Suprapubic skin (tissue), 4 donors: ENCODE results near the gene USP32.

Experiments used
- CTCF ChIP-seq, 2 donors: fragments of 200-600 bp in 1 of 2; fragments of 450-650 bp in 1 of 2; sonication (generic) in 1 of 2; IDR thresholded peaks; one replicate each; pipeline ENCODE4 v1.5.1; 2016 to 2019; ENCODE audit warnings: antibody characterized with exemption in 2 of 2, mild to moderate bottlenecking in 1 of 2, moderate library complexity in 1 of 2
- EP300 ChIP-seq: sonication (generic); formaldehyde crosslinking; IDR thresholded peaks from one replicate; pipeline ENCODE4 v1.6.1; 2017; ENCODE audit warnings: antibody characterized with exemption
- POLR2A ChIP-seq, 2 donors: fragments of 450-650 bp; IDR thresholded peaks; one replicate each; pipeline ENCODE4 v1.6.1; 2017; ENCODE audit warnings: antibody characterized with exemption in 2 of 2, mild to moderate bottlenecking in 2 of 2, moderate library complexity in 2 of 2
- POLR2AphosphoS5 ChIP-seq, 3 donors: sonication (generic); formaldehyde crosslinking; IDR thresholded peaks; one replicate each; pipeline ENCODE4 v1.6.1; 2017; ENCODE audit warnings: antibody characterized with exemption in 3 of 3

DNA sequence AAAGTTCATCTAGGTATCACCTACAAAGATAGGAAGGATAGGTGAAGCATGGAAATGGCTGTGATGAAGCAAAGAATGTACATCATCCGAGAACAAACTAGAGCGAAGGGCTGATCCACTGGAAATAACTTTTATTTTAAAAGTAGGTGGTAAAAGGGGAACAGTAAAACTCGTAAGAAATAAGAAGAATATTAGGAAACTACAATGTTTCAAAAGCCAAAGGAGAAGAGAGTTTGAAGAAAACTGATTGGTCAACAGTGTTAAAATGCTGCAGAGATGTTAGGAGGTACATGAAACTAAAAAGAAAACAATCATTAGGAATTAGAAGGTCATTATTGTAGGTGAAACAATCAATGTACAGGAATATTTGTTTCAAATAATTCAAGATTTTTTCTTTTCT, 108.1 kb downstream of the USP32 start:
- TF ChIP-seq POLR2AphosphoS5 (IDR thresholded peaks at IDR 0.05): no peak
- no peak for TF ChIP-seq CTCF (IDR thresholded peaks at IDR 0.05)
- no peak for TF ChIP-seq EP300
- TF ChIP-seq POLR2A (IDR thresholded peaks at IDR 0.05): no peak
